ENCODE data around the gene TMEM138.

DNA sequence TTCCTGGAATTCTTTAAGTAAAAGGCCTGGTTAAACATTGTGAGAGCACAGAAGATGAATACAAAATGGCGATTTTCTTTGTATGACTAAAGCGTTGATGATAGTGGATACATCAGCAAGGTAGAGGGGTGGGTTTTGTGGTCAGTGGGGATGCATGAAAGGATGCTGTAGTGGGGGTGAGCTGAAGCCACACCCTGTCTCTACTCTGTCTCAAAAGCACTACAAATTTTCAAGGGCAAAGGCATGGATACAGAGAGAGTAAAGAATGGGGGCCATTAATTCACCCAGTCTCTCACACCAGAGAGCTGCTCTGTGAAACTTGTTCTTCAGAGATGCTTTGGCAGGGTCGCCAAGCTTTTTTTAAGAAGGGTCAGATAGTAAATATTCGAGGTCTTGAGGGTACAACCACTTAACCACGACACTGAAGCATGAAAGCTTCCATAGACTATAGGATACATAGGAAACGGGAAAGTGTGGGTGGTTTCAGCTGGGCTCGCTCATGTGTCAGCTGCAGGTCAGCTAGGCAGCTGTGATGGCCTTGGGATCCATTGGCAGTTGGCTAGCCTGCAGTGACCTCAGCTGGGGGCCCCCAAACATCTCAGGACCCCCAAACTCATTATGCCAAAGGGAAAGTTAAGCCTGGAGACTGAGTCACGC is 8.3 kb downstream of the TMEM138 start:
- TF ChIP-seq, protein P1, sequence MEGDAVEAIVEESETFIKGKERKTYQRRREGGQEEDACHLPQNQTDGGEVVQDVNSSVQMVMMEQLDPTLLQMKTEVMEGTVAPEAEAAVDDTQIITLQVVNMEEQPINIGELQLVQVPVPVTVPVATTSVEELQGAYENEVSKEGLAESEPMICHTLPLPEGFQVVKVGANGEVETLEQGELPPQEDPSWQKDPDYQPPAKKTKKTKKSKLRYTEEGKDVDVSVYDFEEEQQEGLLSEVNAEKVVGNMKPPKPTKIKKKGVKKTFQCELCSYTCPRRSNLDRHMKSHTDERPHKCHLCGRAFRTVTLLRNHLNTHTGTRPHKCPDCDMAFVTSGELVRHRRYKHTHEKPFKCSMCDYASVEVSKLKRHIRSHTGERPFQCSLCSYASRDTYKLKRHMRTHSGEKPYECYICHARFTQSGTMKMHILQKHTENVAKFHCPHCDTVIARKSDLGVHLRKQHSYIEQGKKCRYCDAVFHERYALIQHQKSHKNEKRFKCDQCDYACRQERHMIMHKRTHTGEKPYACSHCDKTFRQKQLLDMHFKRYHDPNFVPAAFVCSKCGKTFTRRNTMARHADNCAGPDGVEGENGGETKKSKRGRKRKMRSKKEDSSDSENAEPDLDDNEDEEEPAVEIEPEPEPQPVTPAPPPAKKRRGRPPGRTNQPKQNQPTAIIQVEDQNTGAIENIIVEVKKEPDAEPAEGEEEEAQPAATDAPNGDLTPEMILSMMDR (conservative IDR thresholded peaks at IDR 0.05; ENCODE audit: low read length): no peak
- TF ChIP-seq EZH2phosphoT487 (IDR thresholded peaks at IDR 0.05; ENCODE audit: borderline replicate concordance, low read depth, low read length): no peak
